BLaER1 (cell line): ENCODE data around the gene C3orf20.

Source experiments
- H3K27ac ChIP-seq: shearing (Covaris generic); formaldehyde crosslinking; 2 replicates; pipeline ENCODE4 v1.8.1; 2022
- H3K27me3 ChIP-seq: shearing (Covaris generic); formaldehyde crosslinking; 2 replicates; pipeline ENCODE4 v1.8.1; 2022
- H3K36me3 ChIP-seq: shearing (Covaris generic); formaldehyde crosslinking; 2 replicates; pipeline ENCODE4 v1.8.1; 2022
- H3K4me1 ChIP-seq: shearing (Covaris generic); formaldehyde crosslinking; 2 replicates; pipeline ENCODE4 v1.8.1; 2022
- H3K4me2 ChIP-seq: shearing (Covaris generic); formaldehyde crosslinking; 2 replicates; pipeline ENCODE4 v1.8.1; 2022
- H3K4me3 ChIP-seq: shearing (Covaris generic); formaldehyde crosslinking; 2 replicates; pipeline ENCODE4 v1.8.1; 2022
- H3K9ac ChIP-seq: shearing (Covaris generic); formaldehyde crosslinking; 2 replicates; pipeline ENCODE4 v1.8.1; 2022
- H3K9me3 ChIP-seq: shearing (Covaris generic); formaldehyde crosslinking; 2 replicates; pipeline ENCODE4 v1.8.1; 2022
- H4K20me1 ChIP-seq: shearing (Covaris generic); formaldehyde crosslinking; 2 replicates; pipeline ENCODE4 v1.8.1; 2022
- Cebpa-rat ChIP-seq: shearing (Covaris generic); IDR thresholded peaks from 2 replicates; pipeline ENCODE4 v1.8.1; 2022

Gene C3orf20

GRCh38 chr3:14689247-14689980 lies 14.5 kb downstream of the C3orf20 start:
- TF ChIP-seq Cebpa-rat: no peak
- no peaks in the 10 kb centered on the region for H3K36me3 ChIP-seq
- H4K20me1 ChIP-seq: no peaks in the 10 kb centered on the region
- H3K4me2 ChIP-seq: peak overlapping the region; percentile 40; the same call in 1 of the 2 replicates
- H3K4me1 ChIP-seq: peaks cover 39% of the 10 kb centered on the region
- H3K9ac ChIP-seq: no peak overlapping the region
- H3K27ac ChIP-seq: no peak overlapping the region
- no peaks in the 10 kb centered on the region for H3K27me3 ChIP-seq
- 0 out of 2 replicates have a peak, but pooled peaks cover 7% of the 10 kb centered on the region for H3K9me3 ChIP-seq
- H3K4me3 ChIP-seq: no peak overlapping the region

- Histone ChIP-seq H3K4me1 (peaks cover 32% of the 10 kb centered on the region), H3K4me2 (peak overlapping the region; percentile 9; the same call in 1 of the 2 replicates), H3K4me3 (no peak overlapping the region)
These were observed 16.3 kb downstream of the C3orf20 start for GRCh38 chr3:14691239-14691638.

GRCh38 chr3:14691719-14692118 lies 16.8 kb downstream of the C3orf20 start:
- H3K36me3 ChIP-seq: no peaks in the 10 kb centered on the region
- no peak for TF ChIP-seq Cebpa-rat
- no peak overlapping the region for H3K9ac ChIP-seq
- H3K4me3 ChIP-seq: no peak overlapping the region
- no peak overlapping the region; the same call in 1 of the 2 replicates for H3K4me2 ChIP-seq
- H3K27ac ChIP-seq: no peak overlapping the region
- H4K20me1 ChIP-seq: no peaks in the 10 kb centered on the region
- peaks cover 32% of the 10 kb centered on the region for H3K4me1 ChIP-seq
- 0 out of 2 replicates have a peak, but pooled peaks cover 7% of the 10 kb centered on the region for H3K9me3 ChIP-seq
- H3K27me3 ChIP-seq: no peaks in the 10 kb centered on the region

More at GRCh38 chr3:14691239-14691638, 16.3 kb downstream of the C3orf20 start:
- no peaks in the 10 kb centered on the region for H3K36me3 ChIP-seq
- no peak overlapping the region for H3K27ac ChIP-seq
- H4K20me1 ChIP-seq: no peaks in the 10 kb centered on the region
- no peaks in the 10 kb centered on the region for H3K27me3 ChIP-seq
- H3K9ac ChIP-seq: no peak overlapping the region
- TF ChIP-seq Cebpa-rat: no peak
- H3K9me3 ChIP-seq: 0 out of 2 replicates have a peak, but pooled peaks cover 7% of the 10 kb centered on the region

- Histone ChIP-seq H4K20me1 (no peaks in the 10 kb centered on the region), H3K27ac (no peak overlapping the region), H3K36me3 (no peaks in the 10 kb centered on the region), H3K4me3 (no peak overlapping the region), H3K4me1 (no peaks in the 10 kb centered on the region), H3K4me2 (no peak overlapping the region), H3K9me3 (no peaks in the 10 kb centered on the region), H3K9ac (no peak overlapping the region), H3K27me3 (no peaks in the 10 kb centered on the region)
- TF ChIP-seq Cebpa-rat: no peak
These were observed 23.8 kb downstream of the C3orf20 start for GRCh38 chr3:14698601-14699244.

GRCh38 chr3:14699643-14700042 lies 24.7 kb downstream of the C3orf20 start:
- Histone ChIP-seq H3K9me3 (no peaks in the 10 kb centered on the region), H3K4me1 (no peaks in the 10 kb centered on the region), H3K36me3 (no peaks in the 10 kb centered on the region), H3K27ac (no peak overlapping the region), H4K20me1 (no peaks in the 10 kb centered on the region), H3K27me3 (no peaks in the 10 kb centered on the region), H3K9ac (no peak overlapping the region), H3K4me3 (no peak overlapping the region), H3K4me2 (no peak overlapping the region)
- TF ChIP-seq Cebpa-rat: no peak

- H3K4me1 ChIP-seq: no peaks in the 10 kb centered on the region
- no peak for TF ChIP-seq Cebpa-rat
- H3K4me2 ChIP-seq: no peak overlapping the region
- H3K36me3 ChIP-seq: no peaks in the 10 kb centered on the region
- H4K20me1 ChIP-seq: no peaks in the 10 kb centered on the region
- H3K27ac ChIP-seq: no peak overlapping the region
- no peak overlapping the region for H3K9ac ChIP-seq
- no peaks in the 10 kb centered on the region for H3K27me3 ChIP-seq
- H3K9me3 ChIP-seq: no peaks in the 10 kb centered on the region
- H3K4me3 ChIP-seq: no peak overlapping the region
These were observed 25.9 kb downstream of the C3orf20 start for GRCh38 chr3:14700891-14701290.

- Histone ChIP-seq H3K4me1 (no peaks in the 10 kb centered on the region), H3K27me3 (no peaks in the 10 kb centered on the region), H3K9me3 (no peaks in the 10 kb centered on the region), H3K4me2 (no peak overlapping the region), H4K20me1 (no peaks in the 10 kb centered on the region), H3K4me3 (no peak overlapping the region), H3K27ac (no peak overlapping the region), H3K9ac (no peak overlapping the region), H3K36me3 (no peaks in the 10 kb centered on the region)
- no peak for TF ChIP-seq Cebpa-rat
These were observed 26.7 kb downstream of the C3orf20 start for GRCh38 chr3:14701676-14702075.

GRCh38 chr3:14703128-14703750 lies 28.3 kb downstream of the C3orf20 start:
- Histone ChIP-seq H3K9ac (no peak overlapping the region), H3K9me3 (no peaks in the 10 kb centered on the region), H3K27me3 (no peaks in the 10 kb centered on the region), H3K4me2 (no peak overlapping the region), H3K36me3 (no peaks in the 10 kb centered on the region), H4K20me1 (no peaks in the 10 kb centered on the region), H3K27ac (no peak overlapping the region), H3K4me3 (no peak overlapping the region), H3K4me1 (no peaks in the 10 kb centered on the region)
- TF ChIP-seq Cebpa-rat: no peak

DNA sequence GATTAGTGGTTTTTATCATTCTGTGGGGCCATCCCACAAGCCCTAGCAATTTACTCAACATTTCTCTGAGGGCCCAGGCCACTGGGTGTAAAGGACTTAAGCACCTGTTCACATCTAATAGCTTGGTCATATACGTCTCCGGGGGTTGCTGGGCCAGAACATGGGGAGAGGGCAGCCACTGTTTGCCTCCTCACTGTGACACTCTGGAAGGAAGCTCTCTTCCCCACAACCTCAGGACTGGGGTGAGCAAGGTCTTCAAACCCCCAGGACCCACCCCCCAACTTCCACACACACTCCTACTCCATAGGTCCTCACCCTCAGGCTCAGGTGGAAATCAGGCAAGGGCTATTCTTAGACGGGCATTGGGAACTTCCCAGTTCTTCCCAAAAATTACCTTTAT lies 28.9 kb downstream of the C3orf20 start:
- Histone ChIP-seq H3K9me3 (no peaks in the 10 kb centered on the region), H3K27ac (no peak overlapping the region), H4K20me1 (no peaks in the 10 kb centered on the region), H3K36me3 (no peaks in the 10 kb centered on the region), H3K27me3 (no peaks in the 10 kb centered on the region), H3K4me1 (no peaks in the 10 kb centered on the region), H3K9ac (no peak overlapping the region), H3K4me2 (no peak overlapping the region), H3K4me3 (no peak overlapping the region)
- no peak for TF ChIP-seq Cebpa-rat

- Histone ChIP-seq H3K27me3 (no peaks in the 10 kb centered on the region), H3K9me3 (no peaks in the 10 kb centered on the region), H3K4me3 (no peak overlapping the region), H3K4me1 (no peaks in the 10 kb centered on the region), H3K9ac (no peak overlapping the region), H3K4me2 (no peak overlapping the region), H3K27ac (no peak overlapping the region), H4K20me1 (no peaks in the 10 kb centered on the region), H3K36me3 (no peaks in the 10 kb centered on the region)
- no peak for TF ChIP-seq Cebpa-rat
These were observed 31.2 kb downstream of the C3orf20 start for GRCh38 chr3:14706096-14706495.
